Endothelial cell of umbilical vein (primary cell): ENCODE data around the gene CHPF2. TPM values are rescaled to one million over a fixed set of nuclear protein-coding genes. Genes with fewer than 3 reads are reported as not detected.

Experiments
- BruUV-seq: library from RNA; stranded (reverse); fragments of 400-500 nt; replicated peaks from 2 replicates; lab custom pipeline; 2021; lab: Mats Ljungman, UMichigan
- CTCF ChIA-PET: fragments of 300-600, 350-600 bp; sonication (Branson Sonifier 250); formaldehyde crosslinking; loops from one replicate; lab custom pipeline; 2021; ENCODE audit warnings: antibody characterized with exemption, inconsistent platforms; lab: Charles Lee
- POLR2A ChIA-PET: fragments of 300-600, 350-600 bp; sonication (Branson Sonifier 250); formaldehyde crosslinking; loops from one replicate; lab custom pipeline; 2021; ENCODE audit warnings: antibody characterized with exemption, inconsistent platforms; lab: Charles Lee
- DNase-seq: peaks from one replicate; pipeline ENCODE4 v3.0.0-alpha.2; 2011; ENCODE audit warnings: low read depth, low spot score
- FAIRE-seq: peaks from 2 replicates; lab custom pipeline; 2011; peaks lifted over from hg19 to GRCh38; lab: Jason Lieb, UNC
- H2AFZ ChIP-seq: 2 replicates; pipeline ENCODE4 v1.6.0; 2012; ENCODE audit warnings: low read depth, low read length, control low read depth, inconsistent platforms
- H3K27ac ChIP-seq: 2 replicates; pipeline ENCODE4 v1.5.1; 2011; ENCODE audit warnings: low read depth, mild to moderate bottlenecking, control low read depth, low read length, moderate library complexity; ENCODE audit not compliant: insufficient read depth
- H3K27me3 ChIP-seq, 2 experiments: 2 replicates each; pipeline versions ENCODE4 v1.6.0 to v1.6.1; 2011; ENCODE audit warnings: low read length in 2 of 2, mixed read lengths in 1 of 2; ENCODE audit not compliant: control insufficient read depth in 2 of 2, insufficient read depth in 2 of 2
- H3K36me3 ChIP-seq, 2 experiments: 2 replicates in 1 of 2; 3 replicates in 1 of 2; pipeline ENCODE4 v1.5.1; 2011; ENCODE audit warnings: low read length in 2 of 2, mild to moderate bottlenecking in 1 of 2, moderate library complexity in 1 of 2; ENCODE audit not compliant: control insufficient read depth in 2 of 2, insufficient read depth in 2 of 2; ENCODE audit errors: extremely low read depth in 1 of 2
- H3K4me1 ChIP-seq: 3 replicates; pipeline ENCODE4 v1.5.1; 2011; ENCODE audit warnings: mild to moderate bottlenecking, low read length; ENCODE audit not compliant: control insufficient read depth, insufficient read depth; ENCODE audit errors: extremely low read depth
- H3K4me2 ChIP-seq: 2 replicates; pipeline ENCODE4 v1.6.1; 2011; ENCODE audit warnings: low read length, control low read depth, mixed read lengths; ENCODE audit not compliant: insufficient read depth
- H3K4me3 ChIP-seq, 3 experiments: fragments of 200-600 bp in 1 of 3; sonication (generic), shearing (Covaris generic) in 1 of 3; replicated peaks in 1 of 3; 2 replicates each; pipeline ENCODE4 v1.5.1; 2011 to 2016; ENCODE audit warnings: control low read depth in 3 of 3, low read length in 3 of 3, mild to moderate bottlenecking in 2 of 3, inconsistent platforms in 1 of 3, low read depth in 1 of 3, moderate library complexity in 1 of 3; ENCODE audit not compliant: insufficient read depth in 1 of 3
- H3K79me2 ChIP-seq: 2 replicates; pipeline ENCODE4 v1.6.0; 2012; ENCODE audit warnings: low read length, inconsistent platforms; ENCODE audit not compliant: control insufficient read depth, insufficient read depth
- H3K9ac ChIP-seq: replicated peaks from 2 replicates; pipeline ENCODE3; 2011; ENCODE audit warnings: low read length, control low read depth; ENCODE audit not compliant: insufficient read depth; ENCODE audit errors: extremely low read depth
- H3K9me1 ChIP-seq: replicated peaks from 3 replicates; pipeline ENCODE4 v1.6.0; 2011; ENCODE audit warnings: mild to moderate bottlenecking, low read length; ENCODE audit not compliant: control insufficient read depth, insufficient read depth; ENCODE audit errors: extremely low read depth
- H3K9me3 ChIP-seq: replicated peaks from 2 replicates; pipeline ENCODE4 v1.5.1; 2012; ENCODE audit warnings: low read length, inconsistent platforms; ENCODE audit not compliant: control insufficient read depth, insufficient read depth
- H4K20me1 ChIP-seq: replicated peaks from 2 replicates; pipeline ENCODE3; 2011; ENCODE audit warnings: mild to moderate bottlenecking, low read length; ENCODE audit not compliant: control insufficient read depth, insufficient read depth; ENCODE audit errors: extremely low read depth
- CTCF ChIP-seq, 2 donors: IDR thresholded peaks; 1 replicate in 1 of 2; 2 replicates in 1 of 2; pipeline ENCODE4 v1.5.1; 2011; ENCODE audit warnings: low read length in 2 of 2, mild to moderate bottlenecking in 2 of 2, moderate library complexity in 2 of 2, control low read depth in 1 of 2, inconsistent platforms in 1 of 2, low read depth in 1 of 2; ENCODE audit not compliant: insufficient read depth in 1 of 2; ENCODE audit errors: extremely low read depth in 1 of 2
- EZH2 ChIP-seq: IDR thresholded peaks from 2 replicates; pipeline ENCODE4 v1.6.1; 2012; ENCODE audit warnings: borderline replicate concordance, low read depth, mild to moderate bottlenecking, moderate library complexity, low read length, inconsistent platforms; ENCODE audit not compliant: severe bottlenecking
- JUN ChIP-seq: IDR thresholded peaks from 2 replicates; pipeline ENCODE4 v1.6.1; 2011; ENCODE audit warnings: borderline replicate concordance, low read depth; ENCODE audit not compliant: insufficient read length, insufficient read depth
- dilution Hi-C: fragments of 300-500 bp; cut with MboI; formaldehyde crosslinking; loops from one replicate; pipeline ENCODE4 v1.15.0; 2019; ENCODE audit warnings: low sequenced_read_pairs; ENCODE audit not compliant: extremely low pct_ligation_motif_present
- intact Hi-C: fragments of 100-400 bp; cut with micrococcal nuclease; formaldehyde crosslinking; loops from one replicate; pipeline ENCODE4 v1.10.0; 2022
- polyA plus RNA-seq, 4 experiments: library from polyadenylated mRNA; depleted of rRNA in 3 of 4; stranded (reverse) in 3 of 4; unstranded in 1 of 4; fragments of >200 nt; gene quantifications; 2 replicates each; pipeline versions ENCODE4 v1.2.1 to v1.2.3, GENCODE V29; 2011 to 2012; ENCODE audit warnings: missing spikeins in 1 of 4
- total RNA-seq: library from RNA; stranded (reverse); gene quantifications from 2 replicates; pipeline ENCODE4 v1.2.3, GENCODE V29; 2021

Gene CHPF2
- total and polyA plus RNA-seq, 2 donors (not counting 3 experiments of a cell fraction or from before 2014, with no cell fraction given), result 72.8 to 75.0 TPM

GRCh38 chr7:151272405-151272804 is 40.1 kb downstream of the CHPF2 start:
- dilution Hi-C loops (no loop called here), intact Hi-C loops (no loop called here)
- peaks cover 7 to 10% of the 10 kb centered on the region in 2 experiments for H3K27me3 ChIP-seq
- no peaks in the 10 kb centered on the region for H3K9me3 ChIP-seq
- FAIRE-seq (no peak), DNase-seq (no peak)
- POLR2A ChIA-PET, result no interaction called here
- no peak overlapping the region for H3K4me2 ChIP-seq
- H3K4me3 ChIP-seq, result no peak overlapping the region
- TF ChIP-seq EZH2 (no peak), CTCF (IDR thresholded peaks at IDR 0.05; ENCODE audit: extremely low read depth in 1 of 2, insufficient read depth in 1 of 2, low read depth in 1 of 2, low read length in 2 of 2) (no peak), JUN (no peak)
- no peak overlapping the region for H3K27ac ChIP-seq
- BruUV-seq, result no TSS peak
- no peaks in the 10 kb centered on the region for H3K79me2 ChIP-seq
- CTCF ChIA-PET, result no interaction called here
- no peak overlapping the region for H2AFZ ChIP-seq
- H4K20me1 ChIP-seq, result no peaks in the 10 kb centered on the region
- no peaks in the 10 kb centered on the region for H3K4me1 ChIP-seq
- no peaks in the 10 kb centered on the region for H3K36me3 ChIP-seq
- no peaks in the 10 kb centered on the region for H3K9me1 ChIP-seq
- no peak overlapping the region for H3K9ac ChIP-seq

- intact Hi-C loops, result no loop called here
- TF ChIP-seq JUN (no peak), CTCF (IDR thresholded peaks at IDR 0.05; ENCODE audit: extremely low read depth in 1 of 2, insufficient read depth in 1 of 2, low read depth in 1 of 2, low read length in 2 of 2) (no peak)
- Histone ChIP-seq H3K9me1 (no peaks in the 10 kb centered on the region), H3K4me2 (no peak overlapping the region), H3K9me3 (no peaks in the 10 kb centered on the region), H3K27ac (no peak overlapping the region), H3K36me3 (no peaks in the 10 kb centered on the region), H3K9ac (no peak overlapping the region), H4K20me1 (no peaks in the 10 kb centered on the region), H2AFZ (no peak overlapping the region), H3K4me3 (no peak overlapping the region), H3K27me3 (peaks cover 7 to 10% of the 10 kb centered on the region in 2 experiments), H3K79me2 (no peaks in the 10 kb centered on the region), H3K4me1 (no peaks in the 10 kb centered on the region)
- no peak for FAIRE-seq
- no peak for DNase-seq
- CTCF ChIA-PET, result no interaction called here
- dilution Hi-C loops, result no loop called here
- BruUV-seq, result no TSS peak
- POLR2A ChIA-PET, result no interaction called here
These were observed 40.6 kb downstream of the CHPF2 start for GRCh38 chr7:151272877-151273276.
